PC-9 (cell line): ENCODE measurements around the gene ST3GAL2. TPM values are rescaled to one million over a fixed set of nuclear protein-coding genes. Genes with fewer than 3 reads are reported as not detected.

Experiments
- BruUV-seq: library from RNA; stranded (reverse); fragments of 400-500 nt; replicated peaks from 2 replicates; lab custom pipeline; 2021; lab: Mats Ljungman, UMichigan
- CTCF ChIA-PET: fragments of 300-600 bp; sonication (Branson Sonifier 250); formaldehyde crosslinking; loops from one replicate; lab custom pipeline; 2022; ENCODE audit warnings: antibody characterized with exemption; lab: Charles Lee
- POLR2A ChIA-PET: fragments of 300-600 bp; sonication (Branson Sonifier 250); formaldehyde crosslinking; loops from one replicate; lab custom pipeline; 2022; ENCODE audit warnings: antibody characterized with exemption; ENCODE audit not compliant: unreplicated experiment; lab: Charles Lee
- DNase-seq, 2 experiments: peaks; one replicate each; pipeline versions ENCODE4 v3.0.0 to v3.0.0-alpha.2; 2015 to 2022; ENCODE audit warnings: mixed read lengths in 1 of 2
- H2AFZ ChIP-seq: fragments of 200-600 bp; sonication (generic); 2 replicates; pipeline ENCODE4 v1.8.1; 2017; ENCODE audit warnings: antibody characterized with exemption
- H3F3A ChIP-seq: fragments of 200-600 bp; sonication (generic); 2 replicates; pipeline ENCODE4 v1.8.1; 2017; ENCODE audit warnings: antibody characterized with exemption, mild to moderate bottlenecking, low read depth; ENCODE audit not compliant: insufficient read depth
- H3K27ac ChIP-seq: fragments of 200-600 bp; sonication (generic); 2 replicates; pipeline ENCODE4 v1.6.1; 2016; ENCODE audit warnings: mixed run types
- H3K27me3 ChIP-seq: fragments of 200-600 bp; sonication (generic); 2 replicates; pipeline ENCODE4 v1.6.1; 2016; ENCODE audit warnings: low read depth, mixed run types; ENCODE audit not compliant: insufficient read depth
- H3K36me3 ChIP-seq: fragments of 200-600 bp; sonication (generic); 2 replicates; pipeline ENCODE4 v1.6.1; 2016; ENCODE audit warnings: low read depth, mixed run types
- H3K4me1 ChIP-seq: fragments of 200-600 bp; sonication (generic); replicated peaks from 2 replicates; pipeline ENCODE4 v1.6.1; 2016; ENCODE audit warnings: mixed run types; ENCODE audit not compliant: insufficient read depth
- H3K4me2 ChIP-seq: fragments of 200-600 bp; sonication (generic); 2 replicates; pipeline ENCODE4 v1.6.1; 2017; ENCODE audit warnings: mixed run types
- H3K4me3 ChIP-seq: fragments of 200-600 bp; sonication (generic); 2 replicates; pipeline ENCODE4 v1.6.1; 2016; ENCODE audit warnings: mixed run types
- H3K79me2 ChIP-seq: fragments of 200-600 bp; sonication (generic); 2 replicates; pipeline ENCODE4 v1.6.1; 2017; ENCODE audit warnings: low read depth, mixed run types
- H3K9me2 ChIP-seq: fragments of 200-600 bp; sonication (generic); 2 replicates; pipeline ENCODE4 v1.8.1; 2017; ENCODE audit warnings: mild to moderate bottlenecking; ENCODE audit not compliant: insufficient read depth
- H3K9me3 ChIP-seq: fragments of 200-600 bp; sonication (generic); 2 replicates; pipeline ENCODE4 v1.8.1; 2016; ENCODE audit warnings: low read depth; ENCODE audit not compliant: insufficient read depth
- H4K20me1 ChIP-seq: fragments of 200-600 bp; sonication (generic); 2 replicates; pipeline ENCODE4 v1.8.1; 2017; ENCODE audit not compliant: insufficient read depth
- CTCF ChIP-seq: fragments of 200-600 bp; sonication (generic); conservative IDR thresholded peaks from 2 replicates; pipeline ENCODE4 v1.6.1; 2017; ENCODE audit warnings: mixed run types, antibody characterized with exemption, mild to moderate bottlenecking, moderate library complexity
- EZH2 ChIP-seq: fragments of 200-600 bp; sonication (generic); IDR thresholded peaks from 2 replicates; pipeline ENCODE4 v1.8.0; 2017; ENCODE audit warnings: antibody characterized with exemption, low read depth
- intact Hi-C: fragments of 100-400 bp; cut with micrococcal nuclease; formaldehyde crosslinking; loops from one replicate; pipeline ENCODE4 v1.10.0; 2022; ENCODE audit not compliant: unreplicated experiment
- total RNA-seq: library from RNA; stranded (reverse); gene quantifications from 2 replicates; pipeline ENCODE4 v1.2.3, GENCODE V29; 2021

The ST3GAL2 gene
- total RNA-seq, 1 experiment from 2014 or later, result 9.7 TPM

GRCh38 chr16:70437017-70437581 lies 1.8 kb downstream of the ST3GAL2 start:
- intact Hi-C loops, result no loop called here
- Histone ChIP-seq H3K9me2 (no peaks in the 10 kb centered on the region), H4K20me1 (no peaks in the 10 kb centered on the region), H3K79me2 (no peaks in the 10 kb centered on the region), H2AFZ (no peak overlapping the region), H3K9me3 (no peaks in the 10 kb centered on the region), H3K4me1 (0 out of 2 replicates have a peak, but pooled peaks cover 6% of the 10 kb centered on the region), H3K36me3 (no peaks in the 10 kb centered on the region), H3K27ac (no peak overlapping the region), H3K27me3 (no peaks in the 10 kb centered on the region), H3K4me2 (peak overlapping the region; percentile 64), H3K4me3 (no peak overlapping the region), H3F3A (no peaks in the 10 kb centered on the region)
- CTCF ChIA-PET, result no interaction called here
- no TSS peak for BruUV-seq
- DNase-seq, result no peak
- no peak for TF ChIP-seq EZH2
- TF ChIP-seq CTCF, result no peak
- POLR2A ChIA-PET, result no interaction called here

DNA sequence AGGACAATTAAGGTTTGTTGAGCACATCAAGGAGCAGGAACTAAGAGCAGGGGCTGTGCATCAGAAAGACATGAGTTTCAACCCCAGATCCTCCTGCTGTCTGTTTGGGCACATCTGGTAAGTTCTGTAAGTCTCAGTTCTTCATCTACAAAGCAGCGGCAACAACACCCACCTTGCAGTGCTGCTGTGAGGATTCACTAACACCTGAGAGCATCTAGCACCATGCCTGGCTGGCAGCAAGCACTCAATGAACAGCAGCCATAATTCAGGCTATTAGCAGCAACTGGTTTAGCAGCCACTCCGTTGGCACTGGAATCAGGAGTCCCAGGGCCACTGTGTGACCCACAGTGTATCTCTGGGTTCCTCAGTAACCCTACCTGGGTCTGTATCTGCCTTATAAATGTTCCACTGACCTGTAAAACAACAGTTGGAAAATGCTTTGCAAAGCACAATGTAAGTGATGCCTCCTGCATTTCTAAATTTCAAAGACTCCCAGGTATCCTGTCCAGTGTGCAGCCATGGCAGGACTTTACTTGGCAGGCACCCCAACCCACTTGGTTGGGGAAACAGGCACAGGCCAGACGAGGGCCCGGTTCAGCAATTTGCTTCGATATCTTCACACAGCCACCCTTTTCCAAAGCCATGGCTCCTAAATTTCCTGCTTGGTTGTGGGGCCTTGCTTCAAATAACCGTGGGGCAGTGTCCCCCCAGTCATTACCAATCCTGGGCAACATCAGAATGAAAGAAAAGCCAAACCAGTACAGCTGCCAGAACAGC lies 4.2 kb downstream of the ST3GAL2 start:
- BruUV-seq, result no TSS peak
- Histone ChIP-seq H3K4me3 (no peak overlapping the region), H3K79me2 (no peaks in the 10 kb centered on the region), H3K36me3 (no peaks in the 10 kb centered on the region), H3K9me2 (no peaks in the 10 kb centered on the region), H4K20me1 (no peaks in the 10 kb centered on the region), H3K4me1 (peaks cover 22% of the 10 kb centered on the region), H3K27ac (no peak overlapping the region), H3K9me3 (no peaks in the 10 kb centered on the region), H3F3A (peaks cover 11% of the 10 kb centered on the region; the same call in 1 of the 2 replicates), H2AFZ (no peak overlapping the region), H3K4me2 (no peak overlapping the region), H3K27me3 (no peaks in the 10 kb centered on the region)
- TF ChIP-seq CTCF, result no peak
- TF ChIP-seq EZH2, result no peak
- intact Hi-C loops, result no loop called here
- DNase-seq, result no peak
- CTCF ChIA-PET, result no interaction called here
- POLR2A ChIA-PET, result no interaction called here

DNA sequence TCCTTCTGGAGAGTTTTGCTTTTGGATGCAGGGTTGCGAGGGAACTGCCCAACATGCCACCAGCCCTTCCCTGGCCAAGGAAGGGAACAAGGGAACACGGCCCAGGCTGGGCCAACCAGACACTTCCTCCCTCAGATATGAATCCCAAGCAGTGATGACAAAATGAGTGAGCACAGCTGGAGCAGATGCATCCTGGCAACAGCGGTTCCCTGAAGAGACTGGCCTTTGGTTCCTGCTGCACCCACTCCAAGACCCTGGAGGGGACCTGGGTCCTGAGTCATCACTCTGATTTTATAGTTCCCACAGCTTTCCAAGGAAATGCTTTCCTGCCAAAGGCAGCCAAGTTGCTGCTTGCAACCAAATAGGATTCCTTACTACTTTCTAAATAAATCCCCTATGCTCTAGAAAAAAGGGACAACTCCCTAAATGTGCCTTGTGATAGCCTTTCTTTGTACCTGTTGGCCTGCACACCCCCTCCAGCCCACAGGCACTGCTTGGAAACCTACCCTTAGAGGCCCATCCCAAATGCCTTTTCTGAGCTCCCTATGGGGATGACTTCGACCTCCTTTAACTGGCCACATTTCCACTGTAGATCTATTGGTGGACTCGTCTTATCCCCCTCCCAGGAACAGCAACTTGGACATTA lies 5.3 kb downstream of the ST3GAL2 start:
- peaks cover 20% of the 10 kb centered on the region for H3F3A ChIP-seq
- no peak for TF ChIP-seq CTCF
- no peaks in the 10 kb centered on the region for H3K36me3 ChIP-seq
- H3K9me2 ChIP-seq, result no peaks in the 10 kb centered on the region
- H2AFZ ChIP-seq, result no peak overlapping the region
- H3K4me2 ChIP-seq, result no peak overlapping the region
- no peak overlapping the region for H3K4me3 ChIP-seq
- POLR2A ChIA-PET, result interaction anchor here (0.6 to 0.7 kb wide), 2 partner anchors 10 to 16 kb away, joined by 3 to 7 read pairs; no protein-coding TSS in a partner anchor
- no peaks in the 10 kb centered on the region for H3K27me3 ChIP-seq
- H3K27ac ChIP-seq, result no peak overlapping the region
- H3K9me3 ChIP-seq, result no peaks in the 10 kb centered on the region
- no TSS peak for BruUV-seq
- no peak for DNase-seq
- H3K79me2 ChIP-seq, result no peaks in the 10 kb centered on the region
- no peaks in the 10 kb centered on the region for H4K20me1 ChIP-seq
- intact Hi-C loops, result no loop called here
- CTCF ChIA-PET, result no interaction called here
- H3K4me1 ChIP-seq, result peaks cover 30% of the 10 kb centered on the region
